ENCODE measurements around the gene SUCLG2.

DNA sequence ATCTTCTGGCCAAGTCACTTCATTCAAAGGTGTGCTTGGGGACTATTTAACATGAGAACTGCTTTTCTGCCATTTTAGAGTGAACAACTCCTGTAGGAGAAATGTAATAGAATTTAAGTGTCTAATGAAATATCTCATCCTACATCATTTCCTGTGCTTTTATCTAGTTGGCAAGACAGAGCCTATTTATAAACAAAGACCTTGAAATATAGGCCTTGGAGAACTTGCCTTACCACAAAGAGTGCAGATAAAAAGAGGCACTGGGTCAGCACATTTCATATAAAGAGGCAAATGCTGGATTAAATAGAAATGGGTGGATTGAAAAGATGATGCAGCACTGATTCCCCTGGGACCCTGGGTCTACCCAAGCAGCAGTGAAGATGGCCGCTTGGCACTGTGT is 278.0 kb downstream of the SUCLG2 start:
- TF ChIP-seq, protein P1, sequence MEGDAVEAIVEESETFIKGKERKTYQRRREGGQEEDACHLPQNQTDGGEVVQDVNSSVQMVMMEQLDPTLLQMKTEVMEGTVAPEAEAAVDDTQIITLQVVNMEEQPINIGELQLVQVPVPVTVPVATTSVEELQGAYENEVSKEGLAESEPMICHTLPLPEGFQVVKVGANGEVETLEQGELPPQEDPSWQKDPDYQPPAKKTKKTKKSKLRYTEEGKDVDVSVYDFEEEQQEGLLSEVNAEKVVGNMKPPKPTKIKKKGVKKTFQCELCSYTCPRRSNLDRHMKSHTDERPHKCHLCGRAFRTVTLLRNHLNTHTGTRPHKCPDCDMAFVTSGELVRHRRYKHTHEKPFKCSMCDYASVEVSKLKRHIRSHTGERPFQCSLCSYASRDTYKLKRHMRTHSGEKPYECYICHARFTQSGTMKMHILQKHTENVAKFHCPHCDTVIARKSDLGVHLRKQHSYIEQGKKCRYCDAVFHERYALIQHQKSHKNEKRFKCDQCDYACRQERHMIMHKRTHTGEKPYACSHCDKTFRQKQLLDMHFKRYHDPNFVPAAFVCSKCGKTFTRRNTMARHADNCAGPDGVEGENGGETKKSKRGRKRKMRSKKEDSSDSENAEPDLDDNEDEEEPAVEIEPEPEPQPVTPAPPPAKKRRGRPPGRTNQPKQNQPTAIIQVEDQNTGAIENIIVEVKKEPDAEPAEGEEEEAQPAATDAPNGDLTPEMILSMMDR (IDR thresholded peaks at IDR 0.05): no peak
- no peak for TF ChIP-seq POLR2A (IDR thresholded peaks at IDR 0.05)
